Trophoblast cell (in vitro differentiated cells and primary cell): ENCODE data around the gene DTNB.

ENCODE experiments used
- DNase-seq, 2 donors: peaks; one replicate each; pipeline ENCODE4 v3.0.0-alpha.2; 2016
- H2AFZ ChIP-seq: 2 replicates; pipeline ENCODE4 v1.6.1; 2013; ENCODE audit warnings: low read length, moderate library complexity, mild to moderate bottlenecking; ENCODE audit not compliant: insufficient read depth, poor library complexity
- H2AK5ac ChIP-seq: 2 replicates; pipeline ENCODE4 v1.6.1; 2013; ENCODE audit warnings: mild to moderate bottlenecking, low read length
- H2BK120ac ChIP-seq: 2 replicates; pipeline ENCODE4 v1.6.1; 2013; ENCODE audit warnings: low read length, mild to moderate bottlenecking, moderate library complexity; ENCODE audit not compliant: insufficient read depth, poor library complexity
- H2BK12ac ChIP-seq: 2 replicates; pipeline ENCODE4 v1.6.1; 2013; ENCODE audit warnings: mild to moderate bottlenecking, low read length, moderate library complexity
- H2BK5ac ChIP-seq: 2 replicates; pipeline ENCODE4 v1.6.1; 2013; ENCODE audit warnings: low read length, low read depth, moderate library complexity, mild to moderate bottlenecking; ENCODE audit not compliant: poor library complexity
- H3K14ac ChIP-seq: 2 replicates; pipeline ENCODE4 v1.6.1; 2013; ENCODE audit warnings: mild to moderate bottlenecking, low read length
- H3K18ac ChIP-seq: 2 replicates; pipeline ENCODE4 v1.6.1; 2013; ENCODE audit warnings: mild to moderate bottlenecking, low read length
- H3K23ac ChIP-seq: 2 replicates; pipeline ENCODE4 v1.6.1; 2013; ENCODE audit warnings: low read length
- H3K27ac ChIP-seq: 2 replicates; pipeline ENCODE4 v1.5.1; 2013; ENCODE audit warnings: low read depth, mild to moderate bottlenecking, inconsistent platforms, low read length, moderate library complexity
- H3K27me3 ChIP-seq: 2 replicates; pipeline ENCODE4 v1.6.1; 2013; ENCODE audit warnings: inconsistent platforms, mild to moderate bottlenecking, low read length, moderate library complexity; ENCODE audit not compliant: insufficient read depth
- H3K36me3 ChIP-seq, 2 experiments: 1 replicate in 1 of 2; 2 replicates in 1 of 2; pipeline ENCODE4 v1.6.1; 2013; ENCODE audit warnings: low read length in 2 of 2, mild to moderate bottlenecking in 2 of 2, moderate library complexity in 1 of 2; ENCODE audit not compliant: insufficient read depth in 2 of 2, control insufficient read depth in 1 of 2
- H3K4ac ChIP-seq: 2 replicates; pipeline ENCODE4 v1.6.1; 2013; ENCODE audit warnings: low read depth, mild to moderate bottlenecking, low read length, moderate library complexity
- H3K4me1 ChIP-seq, 2 experiments: 1 replicate in 1 of 2; 2 replicates in 1 of 2; pipeline ENCODE4 v1.6.1; 2013; ENCODE audit warnings: low read length in 2 of 2, mild to moderate bottlenecking in 2 of 2, moderate library complexity in 1 of 2; ENCODE audit not compliant: insufficient read depth in 2 of 2, control insufficient read depth in 1 of 2
- H3K4me2 ChIP-seq: 2 replicates; pipeline ENCODE4 v1.6.1; 2013; ENCODE audit warnings: inconsistent platforms, mild to moderate bottlenecking, low read length, moderate library complexity
- H3K4me3 ChIP-seq: 2 replicates; pipeline ENCODE4 v1.5.1; 2013; ENCODE audit warnings: mild to moderate bottlenecking, low read depth, low read length, inconsistent platforms
- H3K79me1 ChIP-seq: one replicate; pipeline ENCODE4 v1.6.1; 2013; ENCODE audit warnings: low read length
- H3K79me2 ChIP-seq: 2 replicates; pipeline ENCODE4 v1.6.1; 2013; ENCODE audit warnings: low read length, mild to moderate bottlenecking; ENCODE audit not compliant: control insufficient read depth, insufficient read depth, poor library complexity
- H3K9ac ChIP-seq: 2 replicates; pipeline ENCODE4 v1.6.1; 2013; ENCODE audit warnings: mild to moderate bottlenecking, low read length
- H3K9me3 ChIP-seq: 2 replicates; pipeline ENCODE4 v1.6.1; 2013; ENCODE audit warnings: low read depth, mild to moderate bottlenecking, control low read depth, inconsistent platforms, low read length; ENCODE audit not compliant: insufficient read depth
- H4K12ac ChIP-seq: 2 replicates; pipeline ENCODE4 v1.6.1; 2013; ENCODE audit warnings: low read depth, mild to moderate bottlenecking, low read length, moderate library complexity
- H4K8ac ChIP-seq: 2 replicates; pipeline ENCODE4 v1.6.1; 2013; ENCODE audit warnings: low read depth, mild to moderate bottlenecking, low read length, moderate library complexity
- H4K91ac ChIP-seq: one replicate; pipeline ENCODE4 v1.6.1; 2013; ENCODE audit warnings: low read depth, mild to moderate bottlenecking, low read length, moderate library complexity
- WGBS: extraction: QIAGEN DNeasy Blood & Tissue Kit; methylation state at CpG from one replicate; pipeline ENCODE4 v1.1.7; 2013; ENCODE audit warnings: missing lambda C conversion rate; ENCODE audit not compliant: insufficient read length, insufficient coverage; ENCODE audit errors: extremely low coverage; 5-methylcytosine and 5-hydroxymethylcytosine counted together

Gene DTNB

DNA sequence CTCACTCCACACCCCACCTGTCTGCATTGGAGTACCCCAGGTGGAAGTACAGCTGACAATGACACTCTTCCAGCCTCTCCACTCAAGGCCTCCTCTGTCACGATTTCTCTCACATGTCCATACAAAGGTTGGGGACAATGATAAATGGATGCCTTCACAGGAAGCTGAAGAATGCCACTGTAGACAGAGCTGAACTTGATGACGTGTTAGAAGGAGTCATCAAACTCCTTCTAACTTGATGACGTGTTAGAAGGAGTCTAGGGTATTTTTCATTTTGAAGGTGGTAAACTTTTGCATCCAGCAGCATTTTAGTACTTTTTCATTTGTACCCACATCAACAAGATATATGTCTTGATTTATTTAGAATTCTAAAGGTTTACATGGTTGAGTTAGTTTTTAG, 168.2 kb downstream of the DTNB start:
- H3K18ac ChIP-seq = no peak overlapping the region
- no peak overlapping the region for H2BK12ac ChIP-seq
- no peak overlapping the region for H2BK5ac ChIP-seq
- H3K4me2 ChIP-seq = no peak overlapping the region
- no peaks in the 10 kb centered on the region for H3K79me2 ChIP-seq
- H3K9me3 ChIP-seq = peaks cover 1% of the 10 kb centered on the region
- H4K91ac ChIP-seq = no peak overlapping the region
- no peak overlapping the region for H3K14ac ChIP-seq
- H3K4me1 ChIP-seq = no peaks in the 10 kb centered on the region
- no peak overlapping the region for H3K4ac ChIP-seq
- peak overlapping the region; percentile 28 for H3K9ac ChIP-seq
- no peak overlapping the region for H2BK120ac ChIP-seq
- H3K36me3 ChIP-seq = no peaks in the 10 kb centered on the region
- H3K23ac ChIP-seq = no peak overlapping the region
- no CpG with 5 or more reads among the region's 3 CpGs for WGBS
- H2AK5ac ChIP-seq = no peak overlapping the region
- no peaks in the 10 kb centered on the region for H3K79me1 ChIP-seq
- peak in 1 of 2 donors; percentile 23 for DNase-seq
- no peak overlapping the region for H4K8ac ChIP-seq
- no peak overlapping the region for H2AFZ ChIP-seq
- no peak overlapping the region for H3K4me3 ChIP-seq
- H3K27me3 ChIP-seq = no peaks in the 10 kb centered on the region
- no peak overlapping the region for H3K27ac ChIP-seq
- H4K12ac ChIP-seq = no peak overlapping the region

DNA sequence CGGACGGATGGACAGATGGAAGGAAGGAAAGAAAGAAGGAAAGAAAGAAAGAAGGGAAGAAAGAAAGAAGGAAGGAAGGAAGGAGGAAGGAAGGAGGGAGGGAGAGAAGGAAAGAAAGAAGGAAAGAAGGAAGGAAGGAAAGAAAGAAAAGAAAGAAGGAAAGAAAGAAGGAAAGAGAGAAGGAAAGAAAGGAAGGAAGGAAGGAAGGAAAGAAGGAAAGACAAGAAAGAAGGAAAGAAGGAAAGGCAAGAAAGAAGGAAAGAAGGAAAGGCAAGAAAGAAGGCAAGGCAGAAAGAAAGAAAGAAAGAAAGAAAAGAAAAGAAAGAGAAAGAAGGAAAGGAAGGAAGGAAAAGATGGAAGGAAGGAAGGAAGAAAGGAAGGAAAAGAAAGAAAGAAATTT, 169.1 kb downstream of the DTNB start:
- WGBS = no CpG with 5 or more reads among the region's 2 CpGs
- H2AK5ac ChIP-seq = no peak overlapping the region

DNA sequence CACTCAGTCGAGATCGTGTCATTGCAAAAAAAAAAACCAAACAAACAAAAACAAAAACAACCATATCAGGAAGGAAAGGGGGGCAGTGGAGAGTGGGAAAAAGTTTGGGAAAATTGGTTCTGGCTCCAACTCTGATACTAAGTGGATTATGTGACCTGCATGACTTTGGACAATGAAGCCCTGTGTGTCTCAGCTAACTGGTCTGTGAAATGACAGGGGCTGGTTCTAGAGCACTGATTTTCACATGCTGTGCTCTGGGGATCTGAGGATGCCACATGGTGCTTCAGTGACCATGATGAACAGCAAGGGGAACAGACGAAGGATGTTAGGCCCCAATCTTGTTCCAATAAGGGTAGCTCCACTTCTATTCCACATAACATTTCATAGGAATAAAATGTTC, 174.2 kb downstream of the DTNB start:
- no peak for DNase-seq
- no peak overlapping the region for H3K23ac ChIP-seq
- H3K9ac ChIP-seq = no peak overlapping the region
- H2AFZ ChIP-seq = no peak overlapping the region
- H4K8ac ChIP-seq = no peak overlapping the region
- no peak overlapping the region for H4K91ac ChIP-seq
- no peaks in the 10 kb centered on the region for H3K79me2 ChIP-seq
- no peaks in the 10 kb centered on the region for H3K4me1 ChIP-seq
- H2BK120ac ChIP-seq = no peak overlapping the region
- H3K14ac ChIP-seq = no peak overlapping the region
- H2BK5ac ChIP-seq = no peak overlapping the region
- no peak overlapping the region for H3K4ac ChIP-seq
- no peak overlapping the region for H3K27ac ChIP-seq
- no peaks in the 10 kb centered on the region for H3K36me3 ChIP-seq
- no peak overlapping the region for H4K12ac ChIP-seq
- H3K18ac ChIP-seq = no peak overlapping the region
- H3K4me3 ChIP-seq = no peak overlapping the region
- H3K9me3 ChIP-seq = peaks cover 1% of the 10 kb centered on the region
- no peaks in the 10 kb centered on the region for H3K27me3 ChIP-seq
- WGBS = no CpG with 5 or more reads among the region's 3 CpGs
- no peak overlapping the region for H3K4me2 ChIP-seq
- H2BK12ac ChIP-seq = no peak overlapping the region
- H2AK5ac ChIP-seq = no peak overlapping the region
- H3K79me1 ChIP-seq = no peaks in the 10 kb centered on the region

More for the DNA sequence above, 169.1 kb downstream of the DTNB start:
- H2BK5ac ChIP-seq = no peak overlapping the region
- H3K4ac ChIP-seq = no peak overlapping the region
- no peak overlapping the region for H3K18ac ChIP-seq
- no peaks in the 10 kb centered on the region for H3K4me1 ChIP-seq
- DNase-seq = no peak
- H3K79me1 ChIP-seq = no peaks in the 10 kb centered on the region
- peaks cover 1% of the 10 kb centered on the region for H3K9me3 ChIP-seq
- no peak overlapping the region for H3K4me2 ChIP-seq
- H3K79me2 ChIP-seq = no peaks in the 10 kb centered on the region
- no peak overlapping the region for H3K9ac ChIP-seq
- H2AFZ ChIP-seq = no peak overlapping the region
- no peak overlapping the region for H2BK12ac ChIP-seq
- H3K14ac ChIP-seq = no peak overlapping the region
- no peak overlapping the region for H3K23ac ChIP-seq
- no peak overlapping the region for H4K8ac ChIP-seq
- H3K36me3 ChIP-seq = no peaks in the 10 kb centered on the region
- no peak overlapping the region for H3K27ac ChIP-seq
- no peak overlapping the region for H2BK120ac ChIP-seq
- H4K91ac ChIP-seq = no peak overlapping the region
- H3K4me3 ChIP-seq = no peak overlapping the region
- no peaks in the 10 kb centered on the region for H3K27me3 ChIP-seq
- H4K12ac ChIP-seq = no peak overlapping the region

DNA sequence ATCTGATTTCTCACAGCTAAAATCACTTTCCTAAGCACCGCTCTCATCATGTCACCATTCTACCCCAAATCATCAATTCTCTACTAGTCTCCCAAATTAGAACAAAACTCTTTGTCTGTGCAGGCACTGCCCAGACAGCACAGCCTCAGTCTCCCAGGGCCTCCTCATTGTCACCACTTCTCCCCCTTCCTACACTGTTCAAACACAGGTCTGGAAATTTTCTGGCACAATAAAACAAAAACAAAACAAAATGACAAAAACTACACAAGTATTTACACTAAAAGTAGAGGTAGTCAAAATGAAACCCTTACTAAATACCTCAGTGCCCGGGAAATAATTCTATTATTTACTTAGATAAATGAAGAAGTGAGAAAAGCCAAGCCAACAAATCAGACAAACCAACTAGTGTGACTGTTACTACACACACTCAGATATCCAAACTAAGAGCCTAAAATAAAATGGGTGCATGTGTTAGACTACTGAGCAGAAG, 175.4 kb downstream of the DTNB start:
- H3K79me2 ChIP-seq = no peaks in the 10 kb centered on the region
- no peaks in the 10 kb centered on the region for H3K27me3 ChIP-seq
- H4K8ac ChIP-seq = no peak overlapping the region
- H3K4ac ChIP-seq = no peak overlapping the region
- no peak overlapping the region for H3K18ac ChIP-seq
- no peak overlapping the region for H4K91ac ChIP-seq
- peaks cover 1% of the 10 kb centered on the region for H3K9me3 ChIP-seq
- H2AK5ac ChIP-seq = no peak overlapping the region
- 100% methylated on average over 1 of the region's 2 CpGs for WGBS
- no peak for DNase-seq
- H2BK5ac ChIP-seq = no peak overlapping the region
- no peak overlapping the region for H2BK120ac ChIP-seq
- H2AFZ ChIP-seq = no peak overlapping the region
- no peaks in the 10 kb centered on the region for H3K79me1 ChIP-seq
- H3K27ac ChIP-seq = no peak overlapping the region
- no peak overlapping the region for H3K23ac ChIP-seq
- H3K9ac ChIP-seq = no peak overlapping the region
- no peak overlapping the region for H2BK12ac ChIP-seq
- H3K4me2 ChIP-seq = no peak overlapping the region
- H3K4me3 ChIP-seq = no peak overlapping the region
- no peak overlapping the region for H4K12ac ChIP-seq
- H3K4me1 ChIP-seq = no peaks in the 10 kb centered on the region
- H3K14ac ChIP-seq = no peak overlapping the region
- no peaks in the 10 kb centered on the region for H3K36me3 ChIP-seq
